H1 (cell line): ENCODE measurements around the gene SBF1. TPM values are rescaled to one million over a fixed set of nuclear protein-coding genes. Genes with fewer than 3 reads are reported as not detected.

Experiments
- CTCF ChIA-PET: fragments of 300-600 bp; sonication (Branson Sonifier 250); formaldehyde crosslinking; loops from one replicate; lab custom pipeline; 2021; ENCODE audit not compliant: partially characterized antibody; lab: Charles Lee
- POLR2A ChIA-PET: fragments of 300-600 bp; sonication (Branson Sonifier 250); formaldehyde crosslinking; loops from one replicate; lab custom pipeline; 2021; ENCODE audit warnings: inconsistent platforms; ENCODE audit not compliant: partially characterized antibody; lab: Charles Lee
- DNase-seq, 2 experiments: peaks; one replicate each; pipeline versions ENCODE4 v3.0.0 to v3.0.0-alpha.2; 2010 to 2022; ENCODE audit warnings: low spot score in 2 of 2, low read depth in 1 of 2, mixed read lengths in 1 of 2
- FAIRE-seq: peaks from 2 replicates; lab custom pipeline; 2011; peaks lifted over from hg19 to GRCh38; lab: Jason Lieb, UNC
- H2AFZ ChIP-seq: 2 replicates; pipeline ENCODE4 v1.8.1; 2012; ENCODE audit warnings: low read length, inconsistent platforms
- H2AK5ac ChIP-seq: 2 replicates; pipeline ENCODE4 v1.6.1; 2013; ENCODE audit warnings: low read depth, low read length
- H2BK120ac ChIP-seq: replicated peaks from 2 replicates; pipeline ENCODE3; 2013; ENCODE audit warnings: low read depth, low read length, inconsistent platforms
- H2BK12ac ChIP-seq: 2 replicates; pipeline ENCODE4 v1.6.1; 2013; ENCODE audit warnings: low read depth, low read length
- H2BK15ac ChIP-seq: 2 replicates; pipeline ENCODE4 v1.6.1; 2013; ENCODE audit warnings: low read length
- H2BK20ac ChIP-seq: 2 replicates; pipeline ENCODE4 v1.6.1; 2013; ENCODE audit warnings: low read length
- H2BK5ac ChIP-seq: 2 replicates; pipeline ENCODE4 v1.6.1; 2013; ENCODE audit warnings: low read depth, low read length
- H3K14ac ChIP-seq: 2 replicates; pipeline ENCODE4 v1.6.1; 2013; ENCODE audit warnings: inconsistent platforms; ENCODE audit not compliant: insufficient read length
- H3K18ac ChIP-seq: 2 replicates; pipeline ENCODE4 v1.6.1; 2013; ENCODE audit warnings: low read length; ENCODE audit errors: extremely low read depth
- H3K23ac ChIP-seq: 2 replicates; pipeline ENCODE4 v1.6.1; 2013; ENCODE audit warnings: inconsistent platforms; ENCODE audit not compliant: insufficient read length
- H3K23me2 ChIP-seq: 2 replicates; pipeline ENCODE4 v1.6.1; 2013; ENCODE audit warnings: low read depth, low read length
- H3K27ac ChIP-seq: 2 replicates; pipeline ENCODE4 v1.6.1; 2011; ENCODE audit warnings: low read depth, low read length, inconsistent platforms
- H3K27me3 ChIP-seq, 4 experiments: replicated peaks in 1 of 4; 1 replicate in 1 of 4; 2 replicates in 3 of 4; pipeline versions ENCODE4 v1.6.1 to v1.8.1; 2011 to 2013; ENCODE audit warnings: low read length in 3 of 4, mild to moderate bottlenecking in 3 of 4, inconsistent platforms in 2 of 4, mixed read lengths in 2 of 4, moderate library complexity in 1 of 4; ENCODE audit not compliant: control insufficient read depth in 3 of 4, insufficient read depth in 3 of 4; ENCODE audit errors: extremely low read depth in 1 of 4
- H3K36me3 ChIP-seq, 4 experiments: 2 replicates each; pipeline versions ENCODE4 v1.6.1 to v1.8.1; 2011 to 2013; ENCODE audit warnings: mild to moderate bottlenecking in 4 of 4, low read length in 3 of 4, moderate library complexity in 2 of 4, control low read depth in 1 of 4, inconsistent platforms in 1 of 4; ENCODE audit not compliant: insufficient read depth in 4 of 4, control insufficient read depth in 2 of 4
- H3K4ac ChIP-seq: replicated peaks from 2 replicates; pipeline ENCODE3; 2013; ENCODE audit warnings: low read length, low read depth, mixed read lengths, inconsistent platforms; ENCODE audit not compliant: insufficient read length
- H3K4me1 ChIP-seq, 4 experiments: replicated peaks in 1 of 4; 1 replicate in 1 of 4; 2 replicates in 3 of 4; pipeline versions ENCODE4 v1.6.1 to v1.8.1; 2011 to 2013; ENCODE audit warnings: low read length in 3 of 4, inconsistent platforms in 2 of 4, mixed read lengths in 1 of 4; ENCODE audit not compliant: insufficient read depth in 4 of 4, control insufficient read depth in 3 of 4
- H3K4me2 ChIP-seq, 2 experiments: 2 replicates each; pipeline versions ENCODE4 v1.6.1 to v1.8.1; 2011 to 2013; ENCODE audit warnings: low read depth in 2 of 2, low read length in 2 of 2, control low read depth in 1 of 2, inconsistent platforms in 1 of 2, mild to moderate bottlenecking in 1 of 2; ENCODE audit not compliant: insufficient read depth in 1 of 2
- H3K4me3 ChIP-seq, 4 experiments: fragments of 200-600, 300-600 bp in 1 of 4; sonication (generic), shearing (Covaris generic), sonication (Bioruptor Twin) in 1 of 4; 2 replicates each; pipeline versions ENCODE4 v1.5.1 to v1.8.1; 2011 to 2016; ENCODE audit warnings: low read length in 4 of 4, low read depth in 3 of 4, control low read depth in 2 of 4, inconsistent platforms in 2 of 4, mild to moderate bottlenecking in 2 of 4, mixed read lengths in 1 of 4, moderate library complexity in 1 of 4; ENCODE audit not compliant: insufficient read depth in 2 of 4; ENCODE audit errors: extremely low read depth in 1 of 4
- H3K56ac ChIP-seq: replicated peaks from 2 replicates; pipeline ENCODE3; 2013; ENCODE audit warnings: low read depth, mild to moderate bottlenecking, mixed read lengths, low read length, inconsistent platforms; ENCODE audit not compliant: insufficient read length
- H3K79me1 ChIP-seq: 2 replicates; pipeline ENCODE4 v1.6.1; 2013; ENCODE audit warnings: low read depth, low read length, control low read depth
- H3K79me2 ChIP-seq, 2 experiments: 2 replicates each; pipeline versions ENCODE4 v1.6.1 to v1.8.1; 2012 to 2013; ENCODE audit warnings: low read length in 2 of 2, mild to moderate bottlenecking in 2 of 2, inconsistent platforms in 1 of 2; ENCODE audit not compliant: insufficient read depth in 2 of 2, control insufficient read depth in 1 of 2
- H3K9ac ChIP-seq, 4 experiments: replicated peaks in 1 of 4; 1 replicate in 1 of 4; 2 replicates in 3 of 4; pipeline versions ENCODE4 v1.6.1 to v1.8.1; 2011 to 2013; ENCODE audit warnings: low read depth in 3 of 4, low read length in 3 of 4, control low read depth in 2 of 4, mild to moderate bottlenecking in 2 of 4, moderate library complexity in 2 of 4, inconsistent platforms in 1 of 4; ENCODE audit errors: extremely low read depth in 1 of 4
- H3K9me3 ChIP-seq, 2 experiments: 2 replicates each; pipeline versions ENCODE4 v1.6.1 to v1.8.1; 2012 to 2013; ENCODE audit warnings: mild to moderate bottlenecking in 2 of 2, moderate library complexity in 2 of 2, control low read depth in 1 of 2, inconsistent platforms in 1 of 2, low read depth in 1 of 2, low read length in 1 of 2, mixed read lengths in 1 of 2; ENCODE audit not compliant: insufficient read depth in 2 of 2
- H4K20me1 ChIP-seq, 2 experiments: replicated peaks in 1 of 2; 2 replicates each; pipeline versions ENCODE3 to v1.8.1; 2011 to 2013; ENCODE audit warnings: inconsistent platforms in 2 of 2, low read length in 2 of 2, mild to moderate bottlenecking in 1 of 2; ENCODE audit not compliant: insufficient read depth in 2 of 2, control insufficient read depth in 1 of 2
- H4K5ac ChIP-seq: 2 replicates; pipeline ENCODE4 v1.6.1; 2013; ENCODE audit warnings: low read length, low read depth, mixed read lengths, inconsistent platforms; ENCODE audit not compliant: insufficient read length
- H4K8ac ChIP-seq: 2 replicates; pipeline ENCODE4 v1.8.0; 2013; ENCODE audit warnings: mild to moderate bottlenecking, moderate library complexity, low read length, inconsistent platforms; ENCODE audit not compliant: insufficient read depth; ENCODE audit errors: extremely low read depth
- H4K91ac ChIP-seq: replicated peaks from 2 replicates; pipeline ENCODE3; 2013; ENCODE audit warnings: low read length, mixed read lengths, inconsistent platforms; ENCODE audit not compliant: insufficient read length
- BCL11A ChIP-seq, 2 experiments: IDR thresholded peaks; one replicate each; pipeline ENCODE4 v1.6.1; 2011; ENCODE audit warnings: low read depth in 2 of 2, low read length in 2 of 2, mild to moderate bottlenecking in 2 of 2
- CHD2 ChIP-seq: IDR thresholded peaks from 2 replicates; pipeline ENCODE4 v1.6.1; 2012; ENCODE audit warnings: low read length, improper control_type of control experiment
- GABPA ChIP-seq: IDR thresholded peaks from 2 replicates; pipeline ENCODE4 v1.6.1; 2011; ENCODE audit warnings: mild to moderate bottlenecking, low read length, moderate library complexity, borderline replicate concordance; ENCODE audit not compliant: insufficient read depth
- JUND ChIP-seq: IDR thresholded peaks from 2 replicates; pipeline ENCODE4 v1.6.1; 2011; ENCODE audit warnings: mild to moderate bottlenecking, improper control_type of control experiment, low read length
- POLR2AphosphoS5 ChIP-seq: IDR thresholded peaks from 2 replicates; pipeline ENCODE4 v1.6.1; 2011; ENCODE audit warnings: low read depth, low read length
- TAF1 ChIP-seq: IDR thresholded peaks from 2 replicates; pipeline ENCODE4 v1.6.1; 2011; ENCODE audit warnings: mild to moderate bottlenecking, low read depth, low read length
- TBP ChIP-seq: IDR thresholded peaks from 2 replicates; pipeline ENCODE4 v1.6.1; 2011; ENCODE audit warnings: low read depth, low read length, improper control_type of control experiment
- WGBS, 2 experiments: shearing (Covaris generic) in 1 of 2; methylation state at CpG; one replicate each; pipeline versions ENCODE4 v1.1.6 to v1.1.7; 2013 to 2015; ENCODE audit warnings: low lambda C conversion rate in 2 of 2, mixed read lengths in 2 of 2, inconsistent platforms in 1 of 2, low coverage in 1 of 2, missing lambda C conversion rate in 1 of 2; ENCODE audit not compliant: insufficient replicate concordance in 2 of 2, insufficient coverage in 1 of 2, insufficient read length in 1 of 2; ENCODE audit errors: extremely low coverage in 1 of 2, missing lambda C conversion rate in 1 of 2; 5-methylcytosine and 5-hydroxymethylcytosine counted together
- polyA plus RNA-seq, 7 experiments: library from polyadenylated mRNA; depleted of rRNA in 3 of 7; stranded (reverse) in 5 of 7; unstranded in 2 of 7; fragments of >200 nt in 5 of 7; fragments of 200-250 nt in 2 of 7; gene quantifications; 1 replicate in 5 of 7; 2 replicates in 1 of 7; 4 replicates in 1 of 7; pipeline versions ENCODE4 v1.2.1 to v1.2.3, GENCODE V29; 2011 to 2013; ENCODE audit warnings: missing spikeins in 2 of 7, mixed read lengths in 2 of 7
- total RNA-seq: library from RNA; stranded (reverse); fragmentation: NEBNext Ultra II Directional; extraction: Animal tissue kit (Norgen Biotek cat#: 25700); gene quantifications from 2 replicates; pipeline ENCODE4 v1.2.1, GENCODE V29; 2021
- TF ChIP-seq, protein P1 (sequence below): IDR thresholded peaks from 2 replicates; pipeline ENCODE4 v1.6.1; 2012; ENCODE audit warnings: low read length, inconsistent platforms
- TF ChIP-seq, protein P2 (sequence below): IDR thresholded peaks from 2 replicates; pipeline ENCODE4 v1.6.1; 2012; ENCODE audit warnings: inconsistent platforms

The SBF1 gene
- total and polyA plus RNA-seq, 2 of the 8 experiments (the other 6 are each of a cell fraction or from before 2014, with no cell fraction given): 29.1 to 71.5 TPM

DNA sequence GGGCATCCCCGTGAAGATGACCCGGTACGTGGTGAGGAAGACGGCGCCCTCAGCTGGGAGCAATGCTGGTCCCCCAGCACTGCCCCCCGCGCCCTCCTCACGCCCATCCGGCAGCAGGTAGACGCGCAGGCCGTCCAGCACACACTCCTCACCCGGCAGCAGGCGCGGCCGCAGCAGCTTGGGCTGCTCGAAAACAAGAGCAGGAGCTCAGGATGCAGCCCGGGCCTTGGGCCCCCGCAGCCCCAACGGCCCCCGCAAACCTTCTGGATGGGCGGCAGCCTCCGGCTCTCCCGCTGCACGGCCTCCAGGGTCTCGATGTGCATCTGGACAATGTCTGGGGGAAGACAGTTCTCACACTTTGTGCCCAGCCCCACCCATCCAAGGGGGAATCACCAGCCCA lies 13.3 kb downstream of the SBF1 start:
- Histone ChIP-seq H4K20me1 (peaks cover 13 to 24% of the 10 kb centered on the region in 2 experiments), H3K4me3 (no peak overlapping the region), H3K56ac (no peak overlapping the region), H3K4ac (no peak overlapping the region), H3K23ac (no peak overlapping the region), H3K4me2 (no peak overlapping the region), H2AK5ac (no peak overlapping the region), H2BK12ac (no peak overlapping the region), H3K27ac (no peak overlapping the region), H2BK20ac (no peak overlapping the region), H2BK5ac (no peak overlapping the region), H3K9ac (no peak overlapping the region), H3K4me1 (no peaks in the 10 kb centered on the region), H3K23me2 (no peaks in the 10 kb centered on the region; the same call in 1 of the 2 replicates), H2AFZ (no peak overlapping the region), H4K8ac (no peak overlapping the region), H4K91ac (no peak overlapping the region), H2BK120ac (no peak overlapping the region), H3K36me3 (peaks cover 23 to 79% (median 46%) of the 10 kb centered on the region in 4 experiments), H3K14ac (no peak overlapping the region), H3K18ac (no peak overlapping the region), H3K79me1 (no peaks in the 10 kb centered on the region), H4K5ac (no peak overlapping the region), H3K27me3 (no peaks in the 10 kb centered on the region; a peak in 1 of 7 replicates), H3K79me2 (no peaks in the 10 kb centered on the region), H3K9me3 (no peaks in the 10 kb centered on the region), H2BK15ac (no peak overlapping the region)
- DNase-seq (no peak), FAIRE-seq (no peak)
- ChIA-PET POLR2A (interaction anchor here (1.2 kb wide), 1 partner anchor 12 kb away, joined by 3 read pairs; no protein-coding TSS in a partner anchor), CTCF (interaction anchor here (0.6 to 1.2 kb wide), 7 partner anchors 9 to 159 kb away, joined by 3 to 4 read pairs (median 3); no protein-coding TSS in a partner anchor)
- WGBS, 2 experiments: 97% methylated on average over 26 of the region's 26 CpGs; no CpG with 5 or more reads in 1 of the 2 experiments
- TF ChIP-seq POLR2AphosphoS5 (no peak), JUND (no peak), CHD2 (no peak), BCL11A (IDR thresholded peaks at IDR 0.05; ENCODE audit: low read depth in 2 of 2, low read length in 2 of 2) (no peak), TAF1 (no peak), TBP (no peak), GABPA (no peak)
- TF ChIP-seq, protein P1, sequence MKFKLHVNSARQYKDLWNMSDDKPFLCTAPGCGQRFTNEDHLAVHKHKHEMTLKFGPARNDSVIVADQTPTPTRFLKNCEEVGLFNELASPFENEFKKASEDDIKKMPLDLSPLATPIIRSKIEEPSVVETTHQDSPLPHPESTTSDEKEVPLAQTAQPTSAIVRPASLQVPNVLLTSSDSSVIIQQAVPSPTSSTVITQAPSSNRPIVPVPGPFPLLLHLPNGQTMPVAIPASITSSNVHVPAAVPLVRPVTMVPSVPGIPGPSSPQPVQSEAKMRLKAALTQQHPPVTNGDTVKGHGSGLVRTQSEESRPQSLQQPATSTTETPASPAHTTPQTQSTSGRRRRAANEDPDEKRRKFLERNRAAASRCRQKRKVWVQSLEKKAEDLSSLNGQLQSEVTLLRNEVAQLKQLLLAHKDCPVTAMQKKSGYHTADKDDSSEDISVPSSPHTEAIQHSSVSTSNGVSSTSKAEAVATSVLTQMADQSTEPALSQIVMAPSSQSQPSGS: no peak
- TF ChIP-seq, protein P2, sequence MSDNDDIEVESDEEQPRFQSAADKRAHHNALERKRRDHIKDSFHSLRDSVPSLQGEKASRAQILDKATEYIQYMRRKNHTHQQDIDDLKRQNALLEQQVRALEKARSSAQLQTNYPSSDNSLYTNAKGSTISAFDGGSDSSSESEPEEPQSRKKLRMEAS: no peak
